COLO829 (cell line): ENCODE measurements around the gene CPB2.
A peak's percentile ranks its signal among the peaks of the same experiment; 100 is the strongest.

Experiments used
- DNase-seq: peaks from one replicate; pipeline ENCODE4 v3.0.0; 2012; ENCODE audit warnings: low spot score

Gene CPB2

GRCh38 chr13:46126552-46127357 lies 21.9 kb upstream of the CPB2 start:
- DNase-seq, result peak; percentile 93

GRCh38 chr13:46126056-46126455 lies 21.2 kb upstream of the CPB2 start:
- DNase-seq, result peak; percentile 13

- peak; percentile 54 for DNase-seq
Observed at GRCh38 chr13:46124967-46125933, 20.4 kb upstream of the CPB2 start.

- DNase-seq, result no peak
Observed at GRCh38 chr13:46124531-46124966, 19.7 kb upstream of the CPB2 start.

GRCh38 chr13:46122304-46122703 lies 17.5 kb upstream of the CPB2 start:
- DNase-seq, result no peak

GRCh38 chr13:46121597-46122163 lies 16.8 kb upstream of the CPB2 start:
- DNase-seq, result peak; percentile 70

- no peak for DNase-seq
Observed at GRCh38 chr13:46121033-46121432, 16.2 kb upstream of the CPB2 start.

- peak; percentile 27 for DNase-seq
Observed at GRCh38 chr13:46119883-46120614, 15.2 kb upstream of the CPB2 start.

GRCh38 chr13:46116653-46117502 lies 12.0 kb upstream of the CPB2 start:
- no peak for DNase-seq

- no peak for DNase-seq
Observed at GRCh38 chr13:46114613-46115012, 9.8 kb upstream of the CPB2 start.

GRCh38 chr13:46113596-46113995 lies 8.8 kb upstream of the CPB2 start:
- no peak for DNase-seq

GRCh38 chr13:46111151-46111550 lies 6.3 kb upstream of the CPB2 start:
- no peak for DNase-seq

- peak; percentile 45 for DNase-seq
Observed at GRCh38 chr13:46109451-46109850, 4.6 kb upstream of the CPB2 start.

GRCh38 chr13:46106839-46107371 lies 2.1 kb upstream of the CPB2 start:
- DNase-seq, result no peak

- no peak for DNase-seq
Observed at GRCh38 chr13:46103037-46103436, 1.8 kb downstream of the CPB2 start.

GRCh38 chr13:46102255-46102605 lies 2.6 kb downstream of the CPB2 start:
- no peak for DNase-seq

- DNase-seq, result no peak
Observed at GRCh38 chr13:46101484-46102254, 3.2 kb downstream of the CPB2 start.

- no peak for DNase-seq
Observed at GRCh38 chr13:46101002-46101401, 3.8 kb downstream of the CPB2 start.

GRCh38 chr13:46100191-46100815 lies 4.5 kb downstream of the CPB2 start:
- no peak for DNase-seq
